ENCODE measurements around the gene SLC6A9.

DNA sequence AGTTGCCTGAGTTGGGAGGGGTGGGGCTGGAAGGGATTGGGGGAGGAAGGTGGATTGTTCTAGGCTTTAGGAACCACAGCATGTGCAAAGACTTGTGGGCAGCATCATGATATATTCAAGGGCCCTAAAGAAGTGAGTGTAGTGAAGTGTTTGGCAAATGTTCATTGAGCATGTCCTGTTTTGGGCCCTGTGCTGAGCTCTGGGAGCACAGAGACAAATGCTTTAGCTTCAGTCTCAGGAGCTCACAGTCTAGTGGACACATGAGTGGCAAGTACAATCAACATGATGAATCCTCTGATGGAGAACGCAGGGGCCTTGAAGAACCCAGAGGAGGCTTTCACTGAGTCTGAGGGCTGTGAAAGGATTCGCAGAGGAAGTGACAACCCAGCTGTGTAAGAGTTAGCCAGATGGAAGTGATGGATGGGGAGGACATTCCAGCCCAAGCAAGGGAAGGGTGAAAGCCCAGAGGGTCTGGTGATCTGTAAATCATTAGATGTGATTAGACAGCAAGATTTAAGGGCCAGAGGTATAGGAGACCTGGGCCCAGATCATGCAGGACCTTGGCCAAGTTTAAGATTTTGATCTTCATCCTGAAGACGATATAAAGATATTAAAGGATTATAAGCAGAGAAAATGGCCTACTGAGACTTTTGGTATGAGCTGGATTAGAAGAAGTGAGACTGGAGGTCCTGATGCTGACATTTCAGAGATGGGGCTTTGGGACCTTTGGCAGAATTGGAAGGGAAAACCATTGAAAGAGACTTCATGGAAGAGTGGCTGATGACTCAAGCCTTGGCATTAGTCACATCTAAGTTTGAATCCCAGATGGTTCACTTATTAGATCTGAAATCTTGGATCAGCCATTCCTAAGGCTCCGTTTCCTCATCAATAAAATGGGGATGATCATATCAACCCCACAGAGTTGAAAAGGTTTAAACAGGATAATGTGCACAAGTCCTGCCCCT lies 80.0 kb downstream of the SLC6A9 start:
- TF ChIP-seq EZH2 (IDR thresholded peaks at IDR 0.05; ENCODE audit: borderline replicate concordance, insufficient read depth, low read depth, low read length, poor library complexity, severe bottlenecking), result no peak
- TF ChIP-seq, protein P1, sequence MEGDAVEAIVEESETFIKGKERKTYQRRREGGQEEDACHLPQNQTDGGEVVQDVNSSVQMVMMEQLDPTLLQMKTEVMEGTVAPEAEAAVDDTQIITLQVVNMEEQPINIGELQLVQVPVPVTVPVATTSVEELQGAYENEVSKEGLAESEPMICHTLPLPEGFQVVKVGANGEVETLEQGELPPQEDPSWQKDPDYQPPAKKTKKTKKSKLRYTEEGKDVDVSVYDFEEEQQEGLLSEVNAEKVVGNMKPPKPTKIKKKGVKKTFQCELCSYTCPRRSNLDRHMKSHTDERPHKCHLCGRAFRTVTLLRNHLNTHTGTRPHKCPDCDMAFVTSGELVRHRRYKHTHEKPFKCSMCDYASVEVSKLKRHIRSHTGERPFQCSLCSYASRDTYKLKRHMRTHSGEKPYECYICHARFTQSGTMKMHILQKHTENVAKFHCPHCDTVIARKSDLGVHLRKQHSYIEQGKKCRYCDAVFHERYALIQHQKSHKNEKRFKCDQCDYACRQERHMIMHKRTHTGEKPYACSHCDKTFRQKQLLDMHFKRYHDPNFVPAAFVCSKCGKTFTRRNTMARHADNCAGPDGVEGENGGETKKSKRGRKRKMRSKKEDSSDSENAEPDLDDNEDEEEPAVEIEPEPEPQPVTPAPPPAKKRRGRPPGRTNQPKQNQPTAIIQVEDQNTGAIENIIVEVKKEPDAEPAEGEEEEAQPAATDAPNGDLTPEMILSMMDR (IDR thresholded peaks at IDR 0.05), result no peak

All from B cell (primary cell).